Fibroblast of peridontal ligament (primary cell): Measurements from ENCODE around the gene CA10.

Experiments
- DNase-seq: peaks from one replicate; pipeline ENCODE4 v3.0.0-alpha.2; 2010; ENCODE audit errors: extremely low read depth

Gene CA10

DNA sequence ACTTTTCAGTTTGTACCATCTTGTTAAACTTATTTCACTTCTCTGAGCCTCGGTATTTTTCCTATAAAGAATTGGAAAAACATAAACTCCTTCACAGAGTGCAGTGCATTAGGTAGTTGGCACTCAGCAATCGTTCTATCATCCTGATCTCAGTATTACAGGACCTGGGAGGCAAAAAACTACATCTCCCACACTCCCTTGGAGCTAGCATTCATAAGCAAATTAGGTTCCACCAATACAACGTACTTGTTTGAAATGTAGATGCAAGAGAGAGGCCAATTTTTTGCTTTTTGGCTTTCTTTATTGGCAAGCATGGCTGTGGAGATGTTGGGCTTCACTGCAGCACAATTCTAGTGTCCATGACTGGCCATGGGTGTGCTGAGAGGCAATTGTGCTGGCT lies 285.2 kb downstream of the CA10 start:
- no peak for DNase-seq

GRCh38 chr17:51869387-51869786 lies 289.1 kb downstream of the CA10 start:
- no peak for DNase-seq

DNA sequence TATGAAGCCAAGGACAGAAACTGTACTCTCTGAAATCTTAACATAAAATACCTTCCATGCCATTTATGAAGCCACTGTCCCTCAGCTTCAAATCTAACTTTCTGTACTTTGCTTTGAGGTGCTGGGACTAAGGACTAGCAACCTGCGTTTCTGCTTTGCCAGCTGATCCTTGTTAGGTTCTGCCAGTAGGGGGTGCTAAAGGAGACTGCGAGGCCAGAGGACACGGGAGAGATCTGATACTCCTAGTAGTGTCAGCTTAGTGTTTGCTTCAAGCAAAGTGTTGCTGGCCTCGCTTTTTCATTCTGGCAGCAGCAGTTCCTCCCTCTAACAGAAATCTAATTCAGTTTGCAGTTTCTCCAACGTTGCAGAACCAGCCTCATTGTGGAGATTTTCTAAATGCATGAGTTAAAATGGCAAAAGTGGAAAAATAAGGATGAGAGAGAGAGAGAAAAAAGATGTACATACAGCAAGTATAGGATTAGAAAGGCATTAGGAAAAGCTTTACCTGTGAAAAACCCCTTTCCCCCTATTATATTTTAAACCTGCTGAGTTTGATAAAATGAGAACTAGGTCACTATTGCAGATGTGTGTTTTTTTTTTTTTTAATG lies 297.5 kb downstream of the CA10 start:
- no peak for DNase-seq

- DNase-seq: no peak
These were observed 301.4 kb downstream of the CA10 start for GRCh38 chr17:51857052-51857597.

DNA sequence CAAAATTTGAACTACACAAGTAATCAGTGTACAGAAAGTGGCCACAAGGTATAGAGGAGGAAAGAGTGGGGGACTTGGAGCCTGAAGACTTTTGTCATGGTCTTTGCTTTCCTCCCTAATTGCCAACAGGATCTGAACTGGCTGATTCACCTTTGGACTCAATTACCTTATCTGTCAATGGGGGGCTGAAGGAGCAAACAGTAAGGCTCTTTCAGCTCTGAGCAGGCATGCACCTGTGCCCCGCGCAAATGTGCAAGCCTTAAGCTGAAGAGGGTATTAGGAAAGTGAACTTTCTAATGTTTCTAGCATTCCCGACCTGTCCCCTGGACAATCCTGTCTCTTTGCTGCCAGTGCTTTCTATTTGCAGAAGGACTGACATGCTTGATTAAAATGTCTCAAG lies 302.7 kb downstream of the CA10 start:
- DNase-seq: no peak

- DNase-seq: no peak
These were observed 304.7 kb downstream of the CA10 start for GRCh38 chr17:51853857-51854256.

GRCh38 chr17:51852603-51853002 lies 305.9 kb downstream of the CA10 start:
- DNase-seq: no peak

- DNase-seq: no peak
These were observed 308.3 kb downstream of the CA10 start for GRCh38 chr17:51850201-51850600.

DNA sequence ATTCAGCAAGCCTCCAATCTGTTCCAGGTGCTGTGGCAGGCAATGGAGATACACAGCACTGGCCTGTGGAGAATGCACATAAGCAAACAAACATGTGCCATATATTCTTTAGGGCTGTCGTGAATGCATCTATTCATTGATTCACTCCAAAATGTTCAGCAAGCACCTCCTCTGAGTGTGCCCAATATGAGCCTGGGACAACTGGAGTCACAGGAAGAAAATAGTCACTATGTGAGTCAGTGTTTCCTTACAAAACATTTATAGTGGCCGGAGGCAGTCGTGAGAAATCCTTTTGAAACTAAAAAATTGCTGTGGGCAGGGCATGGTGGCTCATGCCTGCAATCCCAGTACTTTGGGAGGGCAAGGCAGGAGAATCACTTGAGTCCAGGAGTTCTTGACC lies 310.1 kb downstream of the CA10 start:
- no peak for DNase-seq

- no peak for DNase-seq
These were observed 311.9 kb downstream of the CA10 start for GRCh38 chr17:51846566-51846965.

- no peak for DNase-seq
These were observed 312.7 kb downstream of the CA10 start for GRCh38 chr17:51845776-51846175.

GRCh38 chr17:51842763-51843162 lies 315.8 kb downstream of the CA10 start:
- no peak for DNase-seq

DNA sequence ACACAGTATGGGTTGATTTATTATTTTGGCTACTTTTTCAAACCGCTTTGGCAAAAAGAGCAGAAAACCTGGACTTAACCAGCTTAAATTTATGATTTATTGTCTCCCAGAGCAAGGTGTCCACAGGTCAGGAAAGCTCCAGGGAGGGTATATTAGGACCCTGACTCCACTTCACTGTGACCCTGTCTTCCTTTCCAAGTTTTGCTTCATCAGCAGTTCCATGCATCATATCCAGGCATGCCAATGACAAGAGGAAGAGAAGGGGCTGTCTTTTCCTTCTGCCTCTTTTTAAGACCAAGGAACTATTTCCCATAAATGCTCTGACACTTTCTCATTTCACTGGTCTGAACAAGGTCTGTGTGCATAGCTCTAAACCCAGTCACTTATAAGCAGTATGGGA lies 316.8 kb downstream of the CA10 start:
- DNase-seq: no peak

GRCh38 chr17:51840688-51841087 lies 317.8 kb downstream of the CA10 start:
- no peak for DNase-seq

- no peak for DNase-seq
These were observed 324.9 kb downstream of the CA10 start for GRCh38 chr17:51833620-51834019.

GRCh38 chr17:51833045-51833444 lies 325.5 kb downstream of the CA10 start:
- DNase-seq: no peak

GRCh38 chr17:51830886-51831285 lies 327.6 kb downstream of the CA10 start:
- DNase-seq: no peak

GRCh38 chr17:51830451-51830850 lies 328.1 kb downstream of the CA10 start:
- DNase-seq: no peak

DNA sequence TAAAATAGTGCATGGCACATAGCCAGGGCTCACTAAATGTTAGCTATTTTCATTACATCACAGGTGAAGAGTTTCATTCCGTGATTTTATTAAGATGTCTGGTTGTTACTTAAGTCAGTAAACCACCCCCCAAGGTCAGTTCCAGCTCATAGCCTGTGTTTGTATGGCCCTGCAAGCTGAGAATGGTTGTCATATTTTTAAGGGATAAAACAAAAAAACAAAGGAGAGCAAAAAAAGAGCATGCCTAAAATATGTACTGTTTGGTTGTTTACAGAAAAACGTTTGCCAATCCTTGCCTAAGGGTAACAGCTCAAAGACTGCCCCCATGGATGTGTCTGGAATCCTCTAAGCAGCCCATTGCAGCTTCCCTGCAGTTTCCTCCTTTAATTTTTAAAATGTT lies 329.6 kb downstream of the CA10 start:
- no peak for DNase-seq

DNA sequence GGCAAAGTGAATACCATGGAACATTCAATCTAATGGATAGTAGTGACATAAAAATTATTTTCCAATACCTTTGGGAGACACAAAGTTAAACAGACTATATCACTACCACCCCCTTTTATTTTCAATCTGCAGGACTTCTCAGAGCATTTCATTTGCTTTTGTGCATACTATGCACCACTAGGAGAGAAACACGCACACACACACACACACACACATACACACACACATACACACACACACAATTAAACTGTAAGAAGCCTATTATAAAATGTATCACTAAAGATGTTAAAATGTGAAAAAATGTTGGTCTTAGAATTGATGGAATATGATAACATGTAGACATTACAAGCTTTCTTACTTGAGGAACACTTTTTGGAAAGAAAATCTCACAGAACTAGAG lies 331.4 kb downstream of the CA10 start:
- no peak for DNase-seq

DNA sequence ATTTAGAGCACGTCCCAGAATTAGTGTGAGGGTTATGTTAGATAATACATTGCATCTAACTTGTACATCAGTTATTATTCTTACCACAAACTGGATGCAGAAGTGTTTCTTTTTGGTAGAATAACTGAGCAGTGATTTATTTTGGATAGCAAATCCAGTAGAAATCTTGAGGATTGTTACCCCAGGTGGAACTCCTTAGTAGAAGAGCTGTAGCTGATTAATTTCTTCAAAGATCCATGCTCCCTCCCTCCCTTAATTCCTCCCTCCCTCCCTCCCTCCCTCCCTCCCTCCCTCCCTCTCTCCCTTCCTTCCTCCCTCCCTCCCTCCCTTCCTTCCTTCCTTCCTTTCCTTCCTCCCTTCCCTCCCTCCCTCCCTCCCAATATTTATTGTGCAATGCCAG lies 337.7 kb downstream of the CA10 start:
- no peak for DNase-seq

DNA sequence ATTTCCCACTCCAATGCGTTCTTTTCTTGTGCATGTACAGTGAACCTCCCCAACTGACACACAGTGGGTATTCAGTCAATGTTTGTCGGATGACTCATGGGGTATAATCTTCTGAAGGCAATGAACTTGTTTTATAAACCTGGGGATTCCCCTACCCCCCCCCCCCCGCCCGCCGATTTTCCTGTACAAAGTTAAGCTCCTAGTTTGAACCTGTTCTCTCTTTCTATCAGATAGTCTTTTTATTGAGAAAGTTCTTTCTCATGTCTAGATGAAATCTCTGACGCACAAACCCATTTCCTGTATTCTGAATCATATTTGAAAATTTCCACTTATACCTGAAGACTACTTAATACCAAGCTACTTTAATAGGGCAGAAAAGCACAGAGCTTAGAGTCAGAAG lies 338.3 kb downstream of the CA10 start:
- DNase-seq: no peak

DNA sequence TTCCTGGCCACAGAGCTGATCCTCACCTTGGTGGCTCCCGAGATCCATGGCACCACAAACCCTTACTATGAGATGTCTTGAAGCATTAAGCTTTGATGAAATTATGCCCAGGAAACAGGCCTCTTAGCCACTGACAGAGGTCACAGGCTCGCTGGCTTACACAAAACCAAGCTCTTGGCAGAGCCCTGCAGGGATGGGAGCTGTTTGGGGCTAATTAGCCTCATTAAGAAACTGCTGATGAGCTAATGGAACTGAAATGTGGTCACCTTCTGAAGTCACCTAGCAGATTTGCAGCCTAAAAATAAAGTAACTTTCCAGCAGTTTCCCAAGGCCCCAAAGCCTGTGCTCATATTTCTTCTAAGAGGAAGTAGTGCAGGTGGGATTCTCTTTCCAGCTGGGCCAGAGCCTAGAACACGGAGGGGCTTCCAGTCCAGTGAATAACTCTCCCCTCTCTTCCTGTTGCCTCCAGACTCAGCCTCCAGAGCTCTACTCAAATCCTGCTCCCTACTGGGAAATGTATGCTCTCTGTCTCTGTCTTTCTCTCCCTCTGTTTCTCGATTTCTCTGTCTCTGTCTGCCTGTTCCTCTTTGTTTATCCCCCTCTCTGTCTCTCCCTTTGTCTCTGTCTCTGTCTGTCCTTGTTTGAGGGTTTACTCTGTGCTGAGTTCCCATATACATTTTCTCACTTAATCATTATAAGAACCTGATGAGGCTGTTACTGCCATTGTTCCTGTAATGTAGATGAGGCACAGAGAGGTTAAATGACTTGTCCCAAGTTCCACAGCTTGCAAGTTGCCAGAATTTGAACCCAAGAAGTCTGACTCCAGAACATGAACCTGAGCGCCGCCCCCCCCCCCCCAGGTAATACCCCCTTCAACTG lies 338.9 kb downstream of the CA10 start:
- no peak for DNase-seq
